Measurements from ENCODE around the gene LRP1-AS.

Gene LRP1-AS

DNA sequence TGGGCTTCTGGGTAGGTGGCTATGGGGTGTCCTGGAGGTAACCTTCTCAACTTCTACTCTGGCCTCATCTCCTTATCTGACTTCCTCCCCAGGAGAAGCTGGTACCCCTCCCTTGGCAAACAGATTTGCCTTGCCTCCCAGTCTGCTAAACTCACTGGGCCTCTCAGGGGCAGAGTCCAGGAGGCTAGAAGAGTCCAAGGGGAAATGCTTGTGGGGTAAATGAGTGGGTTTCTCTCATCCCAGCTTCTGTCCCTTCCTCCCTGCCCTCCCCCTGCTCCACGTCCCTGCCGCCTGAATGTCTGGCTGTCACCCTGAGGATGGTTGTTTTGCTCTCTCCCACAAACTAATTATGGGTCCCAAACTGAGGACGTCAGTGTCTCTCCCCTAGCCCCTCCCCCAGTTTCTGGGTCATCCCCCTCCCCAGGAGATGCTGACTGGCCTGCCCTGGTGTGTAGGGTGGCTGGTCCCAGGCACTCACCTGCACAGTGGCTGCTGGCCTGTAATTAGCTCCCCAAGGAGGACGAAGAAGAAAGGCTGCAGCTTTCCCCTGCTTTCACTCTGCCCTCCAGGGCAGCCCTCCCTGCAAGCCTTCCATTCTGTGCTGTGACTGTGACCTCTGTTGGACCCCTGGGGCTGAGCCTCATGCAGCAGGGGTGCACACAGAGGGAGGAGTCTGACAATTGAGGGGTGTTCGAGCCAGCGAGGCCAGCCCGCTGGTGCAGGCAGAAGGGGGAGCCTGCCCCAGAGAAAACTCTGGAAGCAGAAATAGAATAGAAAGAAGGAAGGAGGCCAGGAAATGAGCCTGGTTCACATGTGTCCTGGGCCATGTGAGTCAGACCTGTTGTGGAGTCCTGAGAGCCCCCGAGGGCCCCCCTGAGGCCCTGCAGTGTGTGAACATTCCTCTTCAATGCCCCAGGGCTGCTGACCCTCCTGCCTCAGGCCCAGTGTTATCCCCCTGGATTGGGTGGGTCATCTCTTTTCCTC is at the start of gene LRP1-AS:
Gene LRP1-AS (minus strand): TSS at position 659 of the 984 bp plus-strand sequence.
- no peak for DNase-seq

GRCh38 chr12:57196956-57197355 is 49.5 kb upstream of the LRP1-AS start:
- DNase-seq = no peak

GRCh38 chr12:57196439-57196838 is 49.0 kb upstream of the LRP1-AS start:
- peak in 1 of 2 donors; percentile 26 for DNase-seq

DNA sequence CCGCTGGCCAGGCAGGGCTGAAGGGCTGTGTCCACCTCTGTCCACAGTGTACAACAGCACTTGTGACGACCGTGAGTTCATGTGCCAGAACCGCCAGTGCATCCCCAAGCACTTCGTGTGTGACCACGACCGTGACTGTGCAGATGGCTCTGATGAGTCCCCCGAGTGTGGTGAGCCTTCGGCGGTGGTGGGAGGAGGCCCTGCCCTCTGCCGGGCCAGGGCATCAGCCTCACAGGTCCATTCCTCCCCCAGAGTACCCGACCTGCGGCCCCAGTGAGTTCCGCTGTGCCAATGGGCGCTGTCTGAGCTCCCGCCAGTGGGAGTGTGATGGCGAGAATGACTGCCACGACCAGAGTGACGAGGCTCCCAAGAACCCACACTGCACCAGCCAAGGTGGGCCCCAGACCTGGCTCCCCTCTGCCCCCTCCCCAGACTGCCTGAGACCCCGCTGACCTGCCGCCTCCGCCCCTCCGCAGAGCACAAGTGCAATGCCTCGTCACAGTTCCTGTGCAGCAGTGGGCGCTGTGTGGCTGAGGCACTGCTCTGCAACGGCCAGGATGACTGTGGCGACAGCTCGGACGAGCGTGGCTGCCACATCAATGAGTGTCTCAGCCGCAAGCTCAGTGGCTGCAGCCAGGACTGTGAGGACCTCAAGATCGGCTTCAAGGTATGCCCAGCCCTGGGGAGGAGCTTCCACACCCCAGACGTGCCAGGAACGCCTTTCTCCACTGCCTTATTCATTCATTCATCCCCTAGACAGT is 48.4 kb upstream of the LRP1-AS start:
- DNase-seq = no peak

DNA sequence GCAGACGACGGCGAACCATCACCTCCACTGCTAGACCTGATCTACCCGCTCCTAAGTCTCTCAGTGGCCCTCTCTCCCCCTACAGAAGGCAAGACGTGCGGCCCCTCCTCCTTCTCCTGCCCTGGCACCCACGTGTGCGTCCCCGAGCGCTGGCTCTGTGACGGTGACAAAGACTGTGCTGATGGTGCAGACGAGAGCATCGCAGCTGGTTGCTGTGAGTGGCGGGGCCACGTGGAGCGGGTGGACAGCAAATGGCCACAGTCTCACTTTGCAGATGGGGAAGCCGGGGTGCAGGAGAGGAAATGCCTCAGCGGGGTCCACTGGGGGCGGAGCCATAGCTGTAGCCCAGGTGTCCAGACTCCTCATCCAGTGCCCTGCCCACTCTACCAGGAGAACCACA is 47.8 kb upstream of the LRP1-AS start:
- no peak for DNase-seq

GRCh38 chr12:57194253-57194652 is 46.8 kb upstream of the LRP1-AS start:
- DNase-seq = no peak

GRCh38 chr12:57193706-57194245 is 46.4 kb upstream of the LRP1-AS start:
- no peak for DNase-seq

GRCh38 chr12:57192920-57193319 is 45.5 kb upstream of the LRP1-AS start:
- DNase-seq = no peak

DNA sequence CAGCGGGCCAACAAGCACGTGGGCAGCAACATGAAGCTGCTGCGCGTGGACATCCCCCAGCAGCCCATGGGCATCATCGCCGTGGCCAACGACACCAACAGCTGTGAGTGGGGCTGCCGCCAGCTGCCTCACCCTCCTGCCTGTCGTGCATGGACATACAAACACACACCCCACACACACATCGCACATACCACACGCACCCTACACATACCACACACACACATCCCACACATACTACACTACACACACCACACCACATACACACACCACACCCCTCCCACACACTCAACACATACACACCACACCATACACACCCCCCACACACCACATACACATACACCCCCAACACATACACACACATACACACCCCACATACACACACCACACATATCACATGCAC is 44.0 kb upstream of the LRP1-AS start:
- DNase-seq = no peak

DNA sequence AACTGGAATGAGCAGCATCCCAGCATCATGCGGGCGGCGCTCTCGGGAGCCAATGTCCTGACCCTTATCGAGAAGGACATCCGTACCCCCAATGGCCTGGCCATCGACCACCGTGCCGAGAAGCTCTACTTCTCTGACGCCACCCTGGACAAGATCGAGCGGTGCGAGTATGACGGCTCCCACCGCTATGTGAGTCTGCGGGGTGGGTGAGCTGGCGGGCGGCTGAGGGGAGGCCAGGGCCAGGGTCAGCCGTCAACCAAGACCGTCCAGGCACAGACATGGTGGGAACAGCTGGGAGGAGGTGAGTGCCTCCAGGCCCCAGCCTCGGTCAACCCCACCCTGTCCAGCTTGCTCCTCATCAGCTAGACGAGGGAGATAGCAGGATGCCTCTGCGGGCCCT is 43.4 kb upstream of the LRP1-AS start:
- no peak for DNase-seq

DNA sequence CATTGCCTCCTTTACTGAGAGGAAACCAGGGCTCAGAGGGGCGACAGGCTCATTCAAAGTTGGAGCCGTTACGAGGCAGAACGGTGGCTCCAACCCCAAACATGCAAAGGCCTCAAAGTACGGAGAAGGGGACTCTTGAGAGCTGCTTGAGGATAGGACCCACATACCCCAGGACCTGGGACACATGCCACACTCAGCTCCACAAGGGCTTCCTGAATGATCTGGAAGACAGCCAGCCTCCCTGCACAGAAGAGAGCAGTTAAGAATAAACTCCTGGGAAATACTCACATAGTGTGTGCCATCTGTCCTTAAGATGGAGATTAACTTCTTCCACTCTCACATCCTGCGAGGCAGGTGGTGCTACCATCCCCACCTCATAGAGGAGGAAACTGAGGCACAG is 42.6 kb upstream of the LRP1-AS start:
- peak in 1 of 2 donors; percentile 11 for DNase-seq

DNA sequence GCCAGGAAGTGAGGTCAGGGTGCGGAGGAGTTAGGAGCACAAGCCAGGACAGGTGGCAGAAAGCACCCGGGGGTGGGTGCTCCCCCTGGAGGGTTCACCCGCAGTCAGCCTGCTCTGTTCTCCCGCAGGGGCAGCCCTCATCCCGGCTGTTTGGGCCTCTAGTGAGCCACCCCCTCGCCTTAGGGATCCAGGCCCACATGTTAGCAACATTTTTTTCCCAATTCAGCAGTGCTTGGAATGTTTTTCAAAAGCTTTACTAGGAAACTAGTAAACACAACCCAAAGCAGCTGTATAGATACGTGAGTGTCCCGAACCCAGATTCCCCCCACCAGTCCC is 40.6 kb upstream of the LRP1-AS start:
- no peak for DNase-seq

GRCh38 chr12:57187222-57188089 is 40.0 kb upstream of the LRP1-AS start:
- DNase-seq = no peak

- DNase-seq = no peak
These were observed 38.6 kb upstream of the LRP1-AS start for GRCh38 chr12:57185906-57186508.

DNA sequence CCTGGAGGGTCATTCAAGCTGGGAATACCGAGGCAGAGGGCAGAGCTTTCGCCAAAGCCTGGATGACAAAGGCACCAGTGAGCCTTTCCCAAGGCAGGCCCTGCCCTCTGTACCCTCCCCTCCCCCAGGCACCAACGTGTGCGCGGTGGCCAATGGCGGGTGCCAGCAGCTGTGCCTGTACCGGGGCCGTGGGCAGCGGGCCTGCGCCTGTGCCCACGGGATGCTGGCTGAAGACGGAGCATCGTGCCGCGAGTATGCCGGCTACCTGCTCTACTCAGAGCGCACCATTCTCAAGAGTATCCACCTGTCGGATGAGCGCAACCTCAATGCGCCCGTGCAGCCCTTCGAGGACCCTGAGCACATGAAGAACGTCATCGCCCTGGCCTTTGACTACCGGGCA is 38.0 kb upstream of the LRP1-AS start:
- no peak for DNase-seq

DNA sequence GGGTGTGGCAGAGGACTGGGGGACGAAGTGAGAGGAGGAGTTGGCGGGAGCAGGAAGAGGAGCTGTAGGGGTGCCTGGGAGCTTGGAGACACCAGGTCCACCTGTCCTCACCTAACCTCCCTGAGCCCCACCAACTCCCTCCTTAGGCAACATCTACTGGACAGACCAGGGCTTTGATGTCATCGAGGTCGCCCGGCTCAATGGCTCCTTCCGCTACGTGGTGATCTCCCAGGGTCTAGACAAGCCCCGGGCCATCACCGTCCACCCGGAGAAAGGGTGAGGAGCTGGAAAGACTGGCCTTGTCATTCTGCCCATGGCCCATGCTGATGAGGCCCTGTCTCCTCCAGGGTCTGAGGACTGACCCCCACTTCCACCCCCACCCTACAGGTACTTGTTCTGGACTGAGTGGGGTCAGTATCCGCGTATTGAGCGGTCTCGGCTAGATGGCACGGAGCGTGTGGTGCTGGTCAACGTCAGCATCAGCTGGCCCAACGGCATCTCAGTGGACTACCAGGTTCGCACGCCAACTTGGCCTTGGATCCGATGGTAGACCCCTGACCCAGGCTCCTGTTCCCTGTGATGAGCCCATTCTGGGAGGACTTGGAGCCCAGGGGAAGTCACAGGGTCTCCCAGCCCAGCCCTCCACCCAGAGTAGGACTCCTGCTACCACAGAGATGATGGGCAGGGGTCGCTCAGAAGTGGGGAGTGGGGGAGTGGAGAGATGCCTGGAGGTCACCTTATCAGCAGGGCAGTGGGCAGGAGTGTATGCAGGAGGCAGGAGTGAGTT is 36.7 kb upstream of the LRP1-AS start:
- no peak for DNase-seq

DNA sequence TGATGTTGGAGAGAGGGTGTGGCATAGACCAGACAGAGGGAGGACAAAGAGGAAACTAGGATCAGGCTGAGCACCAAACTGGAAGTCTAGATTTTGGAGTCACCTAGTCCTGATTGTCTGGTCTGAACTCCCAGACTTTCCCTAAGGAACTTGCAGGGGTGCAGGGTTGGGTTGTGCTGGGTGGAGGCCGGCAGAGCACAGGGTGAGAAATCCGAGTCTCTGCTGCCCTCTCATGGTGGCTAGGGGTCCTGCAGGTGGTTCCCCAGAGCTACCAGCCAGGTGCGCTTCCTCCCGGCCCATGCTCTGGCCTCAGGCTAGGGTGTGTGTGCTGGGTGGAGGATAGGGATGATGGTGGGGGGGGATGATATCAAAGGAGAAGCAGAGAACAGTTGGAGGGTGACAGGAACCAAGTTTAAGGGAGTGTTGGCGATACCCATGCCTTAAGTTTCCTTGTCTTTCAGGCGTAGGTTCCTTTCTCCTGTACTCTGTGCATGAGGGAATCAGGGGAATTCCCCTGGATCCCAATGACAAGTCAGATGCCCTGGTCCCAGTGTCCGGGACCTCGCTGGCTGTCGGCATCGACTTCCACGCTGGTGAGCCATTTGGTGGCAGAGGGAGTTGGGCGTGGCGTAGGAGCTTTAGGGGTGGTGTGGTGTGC is 35.6 kb upstream of the LRP1-AS start:
- peak in 1 of 2 donors; percentile 35 for DNase-seq

GRCh38 chr12:57181561-57182155 is 34.2 kb upstream of the LRP1-AS start:
- DNase-seq = no peak

DNA sequence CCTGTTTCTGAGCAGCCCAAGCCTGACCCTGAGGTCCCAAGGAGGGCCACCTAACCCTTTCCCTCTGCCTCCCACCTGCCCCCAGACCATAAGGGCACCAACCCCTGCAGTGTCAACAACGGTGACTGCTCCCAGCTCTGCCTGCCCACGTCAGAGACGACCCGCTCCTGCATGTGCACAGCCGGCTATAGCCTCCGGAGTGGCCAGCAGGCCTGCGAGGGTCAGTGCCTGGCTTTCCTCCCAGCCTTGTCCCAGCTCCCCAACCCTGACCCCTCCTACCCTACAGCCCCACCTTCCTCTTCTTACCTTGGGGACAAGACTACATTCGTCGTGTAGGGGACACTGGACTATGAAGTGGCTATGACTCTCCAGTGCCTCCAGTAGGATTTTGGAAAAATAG is 33.7 kb upstream of the LRP1-AS start:
- no peak for DNase-seq

DNA sequence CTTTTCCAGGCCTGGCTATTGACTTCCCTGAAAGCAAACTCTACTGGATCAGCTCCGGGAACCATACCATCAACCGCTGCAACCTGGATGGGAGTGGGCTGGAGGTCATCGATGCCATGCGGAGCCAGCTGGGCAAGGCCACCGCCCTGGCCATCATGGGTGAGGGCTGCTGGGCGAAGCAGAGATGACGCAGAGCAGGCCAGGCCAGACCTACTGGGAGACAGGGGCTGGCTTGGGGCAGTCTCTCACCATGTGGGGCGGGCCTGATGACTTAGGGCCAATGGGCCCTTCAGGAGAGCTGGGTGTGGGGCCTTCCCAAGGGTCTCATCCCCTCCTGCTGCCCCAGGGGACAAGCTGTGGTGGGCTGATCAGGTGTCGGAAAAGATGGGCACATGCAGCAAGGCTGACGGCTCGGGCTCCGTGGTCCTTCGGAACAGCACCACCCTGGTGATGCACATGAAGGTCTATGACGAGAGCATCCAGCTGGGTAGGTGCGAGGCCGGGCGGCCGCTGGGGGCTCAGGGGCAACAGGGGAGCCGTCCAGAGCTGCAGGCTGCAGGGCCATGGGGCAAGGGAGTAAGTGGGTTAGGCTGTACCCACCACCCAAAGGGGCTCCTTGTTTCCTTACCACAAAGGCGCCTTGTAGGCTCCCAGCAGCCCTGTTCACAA is 33.0 kb upstream of the LRP1-AS start:
- no peak for DNase-seq

All from hippocampal formation (tissue), 2 donors.